ENCODE results near the gene ZNF398.
A peak's percentile ranks its signal among the peaks of the same experiment; 100 is the strongest.

The ZNF398 gene

GRCh38 chr7:149196705-149197171 is 49.5 kb downstream of the ZNF398 start:
- Histone ChIP-seq H2AK5ac (ENCODE audit: low read length, severe bottlenecking) (no peak overlapping the region), H2BK5ac (ENCODE audit: low read depth, low read length, poor library complexity, severe bottlenecking) (no peak overlapping the region), H3K14ac (ENCODE audit: low read length in 2 of 2) (no peak overlapping the region), H3K4me1 (ENCODE audit: control insufficient read depth, insufficient read depth, low read depth, low read length) (peaks cover 18% of the 10 kb centered on the region), H3K9me3 (ENCODE audit: control insufficient read depth, low read length) (no peaks in the 10 kb centered on the region), H3K4me3 (ENCODE audit: insufficient read depth in 1 of 2, low read depth in 1 of 2, low read length in 2 of 2) (peak overlapping the region; percentile 85 to 93), H3K36me3 (ENCODE audit: control insufficient read depth in 1 of 2, insufficient read depth in 2 of 2, low read depth in 1 of 2, low read length in 2 of 2) (peaks cover 31 to 32% of the 10 kb centered on the region in 2 experiments), H3K4me2 (ENCODE audit: low read length, poor library complexity, severe bottlenecking) (peak overlapping the region; percentile 91), H2BK120ac (ENCODE audit: low read depth, low read length) (no peak overlapping the region), H2AFZ (ENCODE audit: low read depth, low read length) (no peak overlapping the region), H3K79me1 (replicated peaks; ENCODE audit: low read length, poor library complexity, severe bottlenecking) (peaks cover 10% of the 10 kb centered on the region), H3K9ac (ENCODE audit: low read length) (peak overlapping the region; percentile 95), H3K18ac (ENCODE audit: low read depth in 1 of 2, low read length in 2 of 2) (no peak overlapping the region), H2BK15ac (ENCODE audit: low read depth, poor library complexity, severe bottlenecking) (no peak overlapping the region), H3K27ac (ENCODE audit: low read length, poor library complexity, severe bottlenecking) (peak overlapping the region; percentile 58), H3K23ac (ENCODE audit: low read length in 2 of 2) (peak overlapping the region in 1 of 2 experiments; percentile 57), H4K91ac (ENCODE audit: low read length) (no peak overlapping the region), H3K27me3 (ENCODE audit: control insufficient read depth in 1 of 2, insufficient read depth in 1 of 2, low read length in 2 of 2) (no peaks in the 10 kb centered on the region), H4K8ac (ENCODE audit: low read length) (peak overlapping the region; percentile 45), H2BK12ac (ENCODE audit: low read length in 2 of 2) (no peak overlapping the region), H3K4ac (ENCODE audit: low read depth in 1 of 2, low read length in 2 of 2) (peak overlapping the region in 1 of 2 experiments; percentile 5)
- peak; percentile 35 for DNase-seq
- 27% methylated on average over 7 of the region's 7 CpGs for WGBS

DNA sequence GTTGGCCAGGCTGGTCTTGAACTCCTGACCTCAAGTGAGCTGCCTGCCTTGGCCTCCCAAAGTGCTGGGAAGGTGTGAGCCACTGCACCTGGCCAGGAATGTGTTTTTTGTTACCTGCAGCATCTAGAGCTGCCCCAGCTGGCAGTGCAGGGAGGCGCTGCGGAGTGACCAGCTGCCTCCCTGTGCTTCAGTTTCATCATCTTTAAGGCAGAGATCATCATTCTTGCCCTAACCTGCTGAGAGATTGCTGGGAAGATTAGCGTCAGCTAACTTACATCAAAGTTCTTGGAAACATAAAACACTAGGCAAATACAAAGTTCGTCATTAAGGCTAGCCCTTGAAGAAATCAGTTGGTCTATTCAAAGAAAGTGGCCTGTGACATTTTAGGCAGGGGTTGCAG is 50.4 kb downstream of the ZNF398 start:
- H3K4me1 ChIP-seq (ENCODE audit: control insufficient read depth, insufficient read depth, low read depth, low read length), result peaks cover 18% of the 10 kb centered on the region
- WGBS, result 71% methylated on average over 4 of the region's 4 CpGs
- peaks cover 37% of the 10 kb centered on the region in 2 experiments for H3K36me3 ChIP-seq (ENCODE audit: control insufficient read depth in 1 of 2, insufficient read depth in 2 of 2, low read depth in 1 of 2, low read length in 2 of 2)
- no peak overlapping the region for H2BK120ac ChIP-seq (ENCODE audit: low read depth, low read length)
- H3K4ac ChIP-seq (ENCODE audit: low read depth in 1 of 2, low read length in 2 of 2), result no peak overlapping the region
- H4K91ac ChIP-seq (ENCODE audit: low read length), result no peak overlapping the region
- H2BK15ac ChIP-seq (ENCODE audit: low read depth, poor library complexity, severe bottlenecking), result no peak overlapping the region
- no peaks in the 10 kb centered on the region for H3K27me3 ChIP-seq (ENCODE audit: control insufficient read depth in 1 of 2, insufficient read depth in 1 of 2, low read length in 2 of 2)
- H3K23ac ChIP-seq (ENCODE audit: low read length in 2 of 2), result peak overlapping the region in 1 of 2 experiments; percentile 80
- H2AK5ac ChIP-seq (ENCODE audit: low read length, severe bottlenecking), result no peak overlapping the region
- H3K4me2 ChIP-seq (ENCODE audit: low read length, poor library complexity, severe bottlenecking), result no peak overlapping the region
- no peak overlapping the region for H2AFZ ChIP-seq (ENCODE audit: low read depth, low read length)
- no peak overlapping the region for H3K27ac ChIP-seq (ENCODE audit: low read length, poor library complexity, severe bottlenecking)
- no peak overlapping the region for H2BK5ac ChIP-seq (ENCODE audit: low read depth, low read length, poor library complexity, severe bottlenecking)
- no peak overlapping the region for H2BK12ac ChIP-seq (ENCODE audit: low read length in 2 of 2)
- no peak overlapping the region for H3K14ac ChIP-seq (ENCODE audit: low read length in 2 of 2)
- H3K4me3 ChIP-seq (ENCODE audit: insufficient read depth in 1 of 2, low read depth in 1 of 2, low read length in 2 of 2), result no peak overlapping the region
- H3K9me3 ChIP-seq (ENCODE audit: control insufficient read depth, low read length), result no peaks in the 10 kb centered on the region
- DNase-seq, result no peak
- no peak overlapping the region for H4K8ac ChIP-seq (ENCODE audit: low read length)
- no peak overlapping the region for H3K9ac ChIP-seq (ENCODE audit: low read length)
- peaks cover 12% of the 10 kb centered on the region for H3K79me1 ChIP-seq (replicated peaks; ENCODE audit: low read length, poor library complexity, severe bottlenecking)
- H3K18ac ChIP-seq (ENCODE audit: low read depth in 1 of 2, low read length in 2 of 2), result no peak overlapping the region

- H3K9ac ChIP-seq (ENCODE audit: low read length), result no peak overlapping the region
- no peak overlapping the region for H3K4me3 ChIP-seq (ENCODE audit: insufficient read depth in 1 of 2, low read depth in 1 of 2, low read length in 2 of 2)
- H2BK15ac ChIP-seq (ENCODE audit: low read depth, poor library complexity, severe bottlenecking), result no peak overlapping the region
- DNase-seq, result no peak
- H2AK5ac ChIP-seq (ENCODE audit: low read length, severe bottlenecking), result no peak overlapping the region
- peaks cover 41 to 43% of the 10 kb centered on the region in 2 experiments for H3K36me3 ChIP-seq (ENCODE audit: control insufficient read depth in 1 of 2, insufficient read depth in 2 of 2, low read depth in 1 of 2, low read length in 2 of 2)
- WGBS, result 98% methylated on average over 21 of the region's 22 CpGs
- no peak overlapping the region for H3K14ac ChIP-seq (ENCODE audit: low read length in 2 of 2)
- H3K23ac ChIP-seq (ENCODE audit: low read length in 2 of 2), result no peak overlapping the region
- no peak overlapping the region for H2BK12ac ChIP-seq (ENCODE audit: low read length in 2 of 2)
- H3K79me1 ChIP-seq (replicated peaks; ENCODE audit: low read length, poor library complexity, severe bottlenecking), result peaks cover 14% of the 10 kb centered on the region
- H3K4me1 ChIP-seq (ENCODE audit: control insufficient read depth, insufficient read depth, low read depth, low read length), result peaks cover 20% of the 10 kb centered on the region
- no peak overlapping the region for H3K4ac ChIP-seq (ENCODE audit: low read depth in 1 of 2, low read length in 2 of 2)
- H3K27me3 ChIP-seq (ENCODE audit: control insufficient read depth in 1 of 2, insufficient read depth in 1 of 2, low read length in 2 of 2), result no peaks in the 10 kb centered on the region
- no peak overlapping the region for H3K4me2 ChIP-seq (ENCODE audit: low read length, poor library complexity, severe bottlenecking)
- no peaks in the 10 kb centered on the region for H3K9me3 ChIP-seq (ENCODE audit: control insufficient read depth, low read length)
- H2BK120ac ChIP-seq (ENCODE audit: low read depth, low read length), result no peak overlapping the region
- no peak overlapping the region for H3K18ac ChIP-seq (ENCODE audit: low read depth in 1 of 2, low read length in 2 of 2)
- H4K91ac ChIP-seq (ENCODE audit: low read length), result no peak overlapping the region
- H4K8ac ChIP-seq (ENCODE audit: low read length), result no peak overlapping the region
- H2AFZ ChIP-seq (ENCODE audit: low read depth, low read length), result no peak overlapping the region
- H3K27ac ChIP-seq (ENCODE audit: low read length, poor library complexity, severe bottlenecking), result no peak overlapping the region
- no peak overlapping the region for H2BK5ac ChIP-seq (ENCODE audit: low read depth, low read length, poor library complexity, severe bottlenecking)
Observed at GRCh38 chr7:149198161-149198816, 51.0 kb downstream of the ZNF398 start.

DNA sequence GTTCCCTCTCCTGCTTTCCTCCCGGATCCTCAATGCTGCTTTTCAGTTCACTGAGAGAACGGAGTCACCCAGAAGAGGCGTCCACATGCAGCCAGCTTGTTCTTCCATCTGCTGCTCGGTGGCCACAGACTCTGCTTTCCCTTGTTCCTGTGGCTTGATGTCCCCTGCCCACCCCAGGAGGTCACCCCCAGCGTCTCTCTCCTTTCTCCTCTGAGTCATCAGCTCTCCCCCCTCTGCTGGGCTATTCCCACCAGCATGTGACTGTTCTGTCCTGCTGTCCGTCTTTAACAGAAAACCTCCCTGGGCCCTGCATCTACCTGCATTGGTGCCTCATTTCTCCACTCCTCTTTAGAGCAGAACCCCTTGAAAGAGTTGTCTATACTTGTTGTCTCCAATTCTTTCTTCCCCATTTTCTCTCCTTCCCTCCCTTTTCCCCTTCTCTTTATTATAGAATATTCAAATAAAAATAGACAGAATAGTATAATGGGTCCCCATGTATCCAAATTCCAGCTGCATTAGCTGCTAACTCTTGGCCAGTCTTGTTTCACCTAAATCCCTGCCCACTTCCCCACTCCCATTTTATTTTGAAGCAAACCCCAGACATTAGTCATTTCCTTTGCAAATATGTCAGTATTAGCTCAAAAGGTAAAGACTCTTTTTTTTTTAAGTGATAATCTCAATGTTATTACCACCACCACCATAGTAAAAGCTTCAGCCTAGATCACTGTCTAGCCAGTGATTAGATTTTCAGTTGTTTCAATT is 52.2 kb downstream of the ZNF398 start:
- no peak overlapping the region for H3K14ac ChIP-seq (ENCODE audit: low read length in 2 of 2)
- H3K4me2 ChIP-seq (ENCODE audit: low read length, poor library complexity, severe bottlenecking), result no peak overlapping the region
- H3K36me3 ChIP-seq (ENCODE audit: control insufficient read depth in 1 of 2, insufficient read depth in 2 of 2, low read depth in 1 of 2, low read length in 2 of 2), result peaks cover 48 to 54% of the 10 kb centered on the region in 2 experiments
- H2AFZ ChIP-seq (ENCODE audit: low read depth, low read length), result no peak overlapping the region
- no peaks in the 10 kb centered on the region for H3K27me3 ChIP-seq (ENCODE audit: control insufficient read depth in 1 of 2, insufficient read depth in 1 of 2, low read length in 2 of 2)
- WGBS, result 88% methylated on average over 6 of the region's 6 CpGs
- H2BK12ac ChIP-seq (ENCODE audit: low read length in 2 of 2), result no peak overlapping the region
- no peak overlapping the region for H2AK5ac ChIP-seq (ENCODE audit: low read length, severe bottlenecking)
- no peak overlapping the region for H3K18ac ChIP-seq (ENCODE audit: low read depth in 1 of 2, low read length in 2 of 2)
- peaks cover 21% of the 10 kb centered on the region for H3K79me1 ChIP-seq (replicated peaks; ENCODE audit: low read length, poor library complexity, severe bottlenecking)
- no peak overlapping the region for H3K4me3 ChIP-seq (ENCODE audit: insufficient read depth in 1 of 2, low read depth in 1 of 2, low read length in 2 of 2)
- no peak overlapping the region for H2BK120ac ChIP-seq (ENCODE audit: low read depth, low read length)
- H3K23ac ChIP-seq (ENCODE audit: low read length in 2 of 2), result no peak overlapping the region
- H4K91ac ChIP-seq (ENCODE audit: low read length), result no peak overlapping the region
- no peak overlapping the region for H2BK15ac ChIP-seq (ENCODE audit: low read depth, poor library complexity, severe bottlenecking)
- H3K9me3 ChIP-seq (ENCODE audit: control insufficient read depth, low read length), result no peaks in the 10 kb centered on the region
- H3K27ac ChIP-seq (ENCODE audit: low read length, poor library complexity, severe bottlenecking), result peak overlapping the region; percentile 52
- DNase-seq, result no peak
- no peak overlapping the region for H3K4ac ChIP-seq (ENCODE audit: low read depth in 1 of 2, low read length in 2 of 2)
- H4K8ac ChIP-seq (ENCODE audit: low read length), result no peak overlapping the region
- H2BK5ac ChIP-seq (ENCODE audit: low read depth, low read length, poor library complexity, severe bottlenecking), result no peak overlapping the region
- peaks cover 20% of the 10 kb centered on the region for H3K4me1 ChIP-seq (ENCODE audit: control insufficient read depth, insufficient read depth, low read depth, low read length)
- H3K9ac ChIP-seq (ENCODE audit: low read length), result no peak overlapping the region

All from mesenchymal stem cell (in vitro differentiated cells and primary cell).